Pancreas (tissue), 10 donors: ENCODE measurements around the gene ZNF280A. TPM values are rescaled to one million over a fixed set of nuclear protein-coding genes. Genes with fewer than 3 reads are reported as not detected.

Experiments used
- ATAC-seq, 4 donors: fragments of 200-7000 bp; cut with Tn5 transposase; one replicate each; pipeline versions ENCODE4 v1.8.0 to v1.9.1; 2020; ENCODE audit warnings: mild to moderate bottlenecking in 4 of 4, moderate library complexity in 4 of 4
- DNase-seq, 6 donors: peaks; one replicate each; pipeline ENCODE4 v3.0.0-alpha.2; 2020
- FAIRE-seq: peaks from 2 replicates; lab custom pipeline; 2012; peaks lifted over from hg19 to GRCh38; lab: Jason Lieb, UNC
- H3K27ac ChIP-seq, 4 donors: fragments of 200-600 bp; sonication (generic); 1 replicate in 3 of 4; 2 replicates in 1 of 4; pipeline versions ENCODE4 v1.5.0 to v1.8.0; 2020
- H3K27me3 ChIP-seq, 4 donors: fragments of 200-600 bp; one replicate each; pipeline ENCODE4 v1.8.0; 2021
- H3K36me3 ChIP-seq, 3 donors: fragments of 200-600 bp; sonication (generic) in 1 of 3; one replicate each; pipeline versions ENCODE4 v1.5.0 to v1.8.0; 2020 to 2021
- H3K4me1 ChIP-seq, 3 donors: fragments of 200-600 bp; one replicate each; pipeline ENCODE4 v1.8.0; 2021
- H3K4me3 ChIP-seq, 4 donors: fragments of 200-600 bp; sonication (generic) in 2 of 4; one replicate each; pipeline versions ENCODE4 v1.5.0 to v1.8.0; 2020 to 2021
- H3K9me3 ChIP-seq, 4 donors: fragments of 200-600 bp; one replicate each; pipeline ENCODE4 v1.8.0; 2021
- CTCF ChIP-seq, 4 donors: fragments of 200-600 bp; sonication (generic) in 3 of 4; IDR thresholded peaks; one replicate each; pipeline versions ENCODE4 v1.5.0 to v1.8.0; 2021; ENCODE audit warnings: antibody characterized with exemption in 4 of 4
- WGBS, 2 donors: extraction: QIAGEN DNeasy Blood & Tissue Kit; methylation state at CpG; one replicate each; pipeline ENCODE4 v1.1.7; 2013; 5-methylcytosine and 5-hydroxymethylcytosine counted together
- intact Hi-C, 3 donors: fragments of 100-400 bp; cut with DNase I; formaldehyde crosslinking; loops; one replicate each; pipeline versions ENCODE4 v1.11.1 to v1.14.2; 2022
- polyA plus RNA-seq, 2 donors: library from polyadenylated mRNA; stranded (reverse); fragments of 200-250 nt; gene quantifications; one replicate each; pipeline ENCODE4 v1.2.3, GENCODE V29; 2013
- total RNA-seq, 6 donors: library from RNA; stranded (reverse); fragmentation: NEBNext Ultra II Directional in 4 of 6; extraction: Animal tissue kit (Norgen Biotek cat#: 25700) in 4 of 6; gene quantifications; one replicate each; pipeline versions ENCODE4 v1.2.1 to v1.2.4, GENCODE V29; 2021 to 2023
- donor health status: healthy with polysubstance abuse.
- donor health status: DM: no; HTN: no; CAD: no; lungs with moderate emphysema.
- donor health status: DM: no; HTN: no; CAD: no.
- donor health status: control.
- donor health status: control.
- donor health status: Bipolar disorder and iron deficiency.
- donor health status: DM: yes; HTN: yes; CAD: no.
- donor health status: DM: no; HTN: no; CAD: no.
- donor health status: DM: no; HTN: no; CAD: no.
- donor health status: DM: yes; HTN: yes; CAD: no.

The ZNF280A gene
- total and polyA plus RNA-seq, 8 donors: not detected

- H3K4me3 ChIP-seq: no peak overlapping the region
- FAIRE-seq (no peak), ATAC-seq (no peak), DNase-seq (no peak)
- peaks cover 0 to 8% (median 3%) of the 10 kb centered on the region in 4 donors for H3K27me3 ChIP-seq
- no peaks in the 10 kb centered on the region for H3K36me3 ChIP-seq
- intact Hi-C loops: loop anchor here in 1 of 3 donors (10.0 kb wide), 1 partner anchor 489 kb away; no protein-coding TSS in a partner anchor
- H3K9me3 ChIP-seq: no peaks in the 10 kb centered on the region
- H3K27ac ChIP-seq: no peak overlapping the region
- H3K4me1 ChIP-seq: no peaks in the 10 kb centered on the region
- WGBS, 2 donors: 69 to 84% methylated on average over 1 of the region's 1 CpG
- no peak for TF ChIP-seq CTCF (IDR thresholded peaks at IDR 0.05)
Observed at GRCh38 chr22:22465782-22466181, 54.3 kb downstream of the ZNF280A start.

DNA sequence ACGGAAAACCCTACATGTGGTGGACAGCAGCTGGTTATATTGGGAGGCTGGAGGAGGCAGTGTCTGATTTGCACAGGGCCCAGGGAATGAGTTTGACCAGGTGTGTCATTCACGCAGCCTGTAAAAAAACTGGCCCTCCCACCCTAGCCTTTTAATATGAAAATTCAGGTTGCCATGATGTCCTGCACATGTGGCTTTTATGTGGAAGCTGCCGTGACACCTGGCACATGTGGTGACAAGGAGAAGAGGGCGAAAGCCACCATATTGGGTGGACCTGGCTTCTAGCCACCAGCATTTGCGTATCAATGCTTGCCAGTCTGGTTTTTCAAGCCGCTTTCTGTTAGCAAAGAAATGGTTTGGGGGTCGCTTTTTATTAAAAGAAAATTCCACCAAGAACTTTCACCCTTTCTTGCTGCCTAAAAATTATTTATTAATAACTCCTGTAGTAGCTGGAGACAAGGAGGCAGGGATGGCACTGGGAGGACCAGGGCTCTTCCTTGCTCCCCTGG, 54.9 kb downstream of the ZNF280A start:
- ATAC-seq: no peak
- no peak for FAIRE-seq

GRCh38 chr22:22464541-22465054, 55.5 kb downstream of the ZNF280A start:
- intact Hi-C loops: loop anchor here in 1 of 3 donors (10.0 kb wide), 1 partner anchor 490 kb away; no protein-coding TSS in a partner anchor
- no peak for DNase-seq
- WGBS, 2 donors: 61 to 74% methylated on average over 11 of the region's 11 CpGs
- no peak for ATAC-seq
- Histone ChIP-seq H3K27me3 (peaks cover 0 to 8% (median 4%) of the 10 kb centered on the region in 4 donors), H3K9me3 (no peaks in the 10 kb centered on the region), H3K36me3 (no peaks in the 10 kb centered on the region), H3K27ac (no peak overlapping the region), H3K4me3 (no peak overlapping the region), H3K4me1 (no peaks in the 10 kb centered on the region)
- TF ChIP-seq CTCF (IDR thresholded peaks at IDR 0.05): no peak
- no peak for FAIRE-seq

More for the DNA sequence above, 54.9 kb downstream of the ZNF280A start:
- Histone ChIP-seq H3K9me3 (no peaks in the 10 kb centered on the region), H3K27ac (no peak overlapping the region), H3K4me3 (no peak overlapping the region), H3K27me3 (peaks cover 0 to 8% (median 4%) of the 10 kb centered on the region in 4 donors), H3K36me3 (no peaks in the 10 kb centered on the region), H3K4me1 (no peaks in the 10 kb centered on the region)
- DNase-seq: no peak
- WGBS, 2 donors: 46 to 48% methylated on average over 7 of the region's 7 CpGs
- intact Hi-C loops: loop anchor here in 1 of 3 donors (10.0 kb wide), 1 partner anchor 490 kb away; no protein-coding TSS in a partner anchor
- no peak for TF ChIP-seq CTCF (IDR thresholded peaks at IDR 0.05)

GRCh38 chr22:22463855-22464540, 56.1 kb downstream of the ZNF280A start:
- peaks cover 0 to 8% (median 4%) of the 10 kb centered on the region in 4 donors for H3K27me3 ChIP-seq
- H3K36me3 ChIP-seq: no peaks in the 10 kb centered on the region
- H3K9me3 ChIP-seq: no peaks in the 10 kb centered on the region
- H3K4me1 ChIP-seq: no peaks in the 10 kb centered on the region
- DNase-seq: peak in 3 of 6 donors; percentile 6 to 52 (median 18)
- FAIRE-seq: no peak
- ATAC-seq: peak; percentile 53 to 81 (median 67)
- H3K27ac ChIP-seq: no peak overlapping the region
- peak; percentile 54 to 74 (median 70) for TF ChIP-seq CTCF (IDR thresholded peaks at IDR 0.05)
- no peak overlapping the region for H3K4me3 ChIP-seq
- 28 to 29% methylated on average over 18 of the region's 18 CpGs for WGBS, 2 donors
- intact Hi-C loops: loop anchor here in 1 of 3 donors (10.0 kb wide), 1 partner anchor 491 kb away; no protein-coding TSS in a partner anchor

Other genes starting within 250 kb of the ZNF280A start
- 1 to 10 TPM in 3 of 6 donors, under 1 TPM in 3; 0.65 to 1.3 (median 0.97) TPM for gene ZNF280B, start 11.5 kb downstream of the ZNF280A start, total RNA-seq
- gene ZNF280B, start 11.5 kb downstream of the ZNF280A start, polyA plus RNA-seq: under 1 TPM; 0.38 to 0.85 TPM
- gene PRAME, start 39.0 kb upstream of the ZNF280A start, total RNA-seq: 1 to 10 TPM in 1 of 6 donors, not detected in 5; 1.6 TPM
- gene PRAME, start 39.0 kb upstream of the ZNF280A start, polyA plus RNA-seq: not detected
- gene GGTLC2, start 124.3 kb upstream of the ZNF280A start, total RNA-seq: not detected
- not detected for gene GGTLC2, start 124.3 kb upstream of the ZNF280A start, polyA plus RNA-seq